Cardiac muscle cell (in vitro differentiated cells and primary cell): Measurements from ENCODE around the gene SYCE1L. TPM values are rescaled to one million over a fixed set of nuclear protein-coding genes. Genes with fewer than 3 reads are reported as not detected.
A peak's percentile ranks its signal among the peaks of the same experiment; 100 is the strongest.

Experiments used
- DNase-seq, 2 donors: peaks; one replicate each; pipeline versions ENCODE4 v3.0.0 to v3.0.0-alpha.2; 2010 to 2017; ENCODE audit warnings: low read depth in 1 of 2, low spot score in 1 of 2
- H3K27ac ChIP-seq: fragments of 200-600 bp; sonication (generic); 2 replicates; pipeline ENCODE4 v1.5.1; 2016
- H3K27me3 ChIP-seq: fragments of 200-600 bp; sonication (generic); 2 replicates; pipeline ENCODE4 v1.6.0; 2016; ENCODE audit warnings: control low read depth
- H3K36me3 ChIP-seq: fragments of 200-600 bp; sonication (generic); 2 replicates; pipeline ENCODE4 v1.5.1; 2016; ENCODE audit warnings: control low read depth
- H3K4me1 ChIP-seq: fragments of 200-600 bp; sonication (generic); 2 replicates; pipeline ENCODE4 v1.8.1; 2017; ENCODE audit warnings: low read depth, mild to moderate bottlenecking, mixed run types
- H3K4me3 ChIP-seq: fragments of 200-600 bp; sonication (generic); 2 replicates; pipeline ENCODE4 v1.5.1; 2016; ENCODE audit warnings: mild to moderate bottlenecking
- H3K9me3 ChIP-seq: fragments of 200-600 bp; sonication (generic); 2 replicates; pipeline ENCODE4 v1.5.1; 2017; ENCODE audit warnings: low read depth, mild to moderate bottlenecking, control low read depth
- CTCF ChIP-seq: IDR thresholded peaks from 2 replicates; pipeline ENCODE4 v1.5.1; 2012; ENCODE audit warnings: low read depth, mild to moderate bottlenecking, low read length
- polyA plus RNA-seq: library from polyadenylated mRNA; unstranded; fragments of >200 nt; fragmentation: Nextera tagmentation; extraction: Ambion mirVana; gene quantifications from 2 replicates; pipeline ENCODE4 v1.2.1, GENCODE V29; 2016
- total RNA-seq: library from RNA; depleted of rRNA; stranded (reverse); fragments of >200 nt; gene quantifications from 2 replicates; pipeline ENCODE4 v1.2.3, GENCODE V29; 2016

The SYCE1L gene
- total and polyA plus RNA-seq, 2 experiments from 2014 or later = 3.2 to 6.6 TPM

DNA sequence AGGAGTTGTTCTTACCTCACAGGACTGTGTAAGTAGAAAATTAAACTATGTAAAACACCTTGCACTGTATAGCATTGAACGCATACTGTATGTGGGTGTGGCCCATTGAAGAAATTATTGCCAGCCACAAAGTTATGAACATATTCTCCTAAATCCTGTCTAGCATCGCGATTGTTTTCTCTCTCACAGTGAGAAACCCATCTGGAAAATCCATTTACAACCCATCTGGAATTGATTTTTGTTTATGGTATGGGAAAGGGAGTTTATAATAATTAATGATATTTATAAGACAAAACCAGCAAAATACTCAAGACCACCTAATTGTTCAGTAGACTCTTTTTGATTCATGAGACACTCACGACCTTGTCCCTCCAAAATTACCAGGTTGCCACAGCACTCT lies 30.3 kb upstream of the SYCE1L start:
- no peak for TF ChIP-seq CTCF
- Histone ChIP-seq H3K36me3 (no peaks in the 10 kb centered on the region), H3K4me1 (no peaks in the 10 kb centered on the region), H3K9me3 (no peaks in the 10 kb centered on the region), H3K27me3 (no peaks in the 10 kb centered on the region), H3K4me3 (no peak overlapping the region), H3K27ac (no peak overlapping the region)
- DNase-seq = no peak

DNA sequence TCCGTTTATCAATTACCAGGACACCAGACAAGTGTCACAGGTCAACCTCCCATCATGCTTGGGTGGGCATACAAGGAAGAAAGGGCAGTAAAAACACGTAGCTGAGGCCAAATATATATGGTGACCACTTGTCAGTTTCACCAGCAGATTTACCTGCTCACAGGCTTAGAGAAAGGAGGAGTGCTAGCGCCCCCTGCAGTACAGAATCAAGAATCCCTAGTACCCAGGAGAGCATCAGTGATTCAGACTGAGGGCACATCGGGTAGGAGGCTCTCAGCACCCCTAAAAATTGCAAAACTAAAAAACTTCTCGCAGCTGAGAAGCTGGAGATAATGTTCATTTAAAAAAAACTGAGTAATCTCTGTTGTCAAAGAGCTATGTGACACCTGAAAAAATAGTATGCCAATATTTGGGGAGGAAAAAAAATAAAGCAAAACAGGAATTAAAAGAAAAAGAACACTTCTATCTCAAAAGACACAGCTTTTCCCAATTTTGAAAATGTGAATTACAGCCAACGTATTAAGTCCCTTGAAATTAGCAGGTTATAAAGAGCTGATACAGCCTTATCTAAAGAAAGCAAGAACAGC lies 29.5 kb upstream of the SYCE1L start:
- DNase-seq = peak; percentile 55 to 76
- H3K9me3 ChIP-seq = no peaks in the 10 kb centered on the region
- no peaks in the 10 kb centered on the region for H3K36me3 ChIP-seq
- TF ChIP-seq CTCF = peak; percentile 74
- H3K27ac ChIP-seq = no peak overlapping the region
- no peaks in the 10 kb centered on the region for H3K27me3 ChIP-seq
- H3K4me3 ChIP-seq = no peak overlapping the region
- H3K4me1 ChIP-seq = no peaks in the 10 kb centered on the region

DNA sequence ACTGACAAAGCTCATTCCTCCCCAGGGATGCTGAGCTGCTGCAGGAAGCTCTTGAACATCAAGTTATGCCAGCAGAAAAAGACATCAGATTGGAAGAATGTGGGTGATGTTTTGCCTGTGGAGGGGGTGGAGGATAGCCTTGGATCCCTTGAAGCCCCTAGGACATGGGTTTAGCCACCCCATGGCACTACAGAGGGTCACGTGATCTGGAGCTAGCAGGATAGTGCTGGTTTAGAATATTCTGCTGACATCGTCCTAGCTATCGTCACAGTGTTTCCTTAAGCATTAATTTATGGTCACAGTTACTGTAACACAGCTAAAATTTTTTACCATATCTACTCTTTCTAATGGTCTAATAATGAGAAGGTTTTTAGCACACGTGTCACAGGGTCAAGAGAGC lies 28.4 kb upstream of the SYCE1L start:
- Histone ChIP-seq H3K4me1 (no peaks in the 10 kb centered on the region), H3K36me3 (no peaks in the 10 kb centered on the region), H3K4me3 (no peak overlapping the region), H3K27me3 (no peaks in the 10 kb centered on the region), H3K9me3 (no peaks in the 10 kb centered on the region), H3K27ac (no peak overlapping the region)
- TF ChIP-seq CTCF = no peak
- no peak for DNase-seq

DNA sequence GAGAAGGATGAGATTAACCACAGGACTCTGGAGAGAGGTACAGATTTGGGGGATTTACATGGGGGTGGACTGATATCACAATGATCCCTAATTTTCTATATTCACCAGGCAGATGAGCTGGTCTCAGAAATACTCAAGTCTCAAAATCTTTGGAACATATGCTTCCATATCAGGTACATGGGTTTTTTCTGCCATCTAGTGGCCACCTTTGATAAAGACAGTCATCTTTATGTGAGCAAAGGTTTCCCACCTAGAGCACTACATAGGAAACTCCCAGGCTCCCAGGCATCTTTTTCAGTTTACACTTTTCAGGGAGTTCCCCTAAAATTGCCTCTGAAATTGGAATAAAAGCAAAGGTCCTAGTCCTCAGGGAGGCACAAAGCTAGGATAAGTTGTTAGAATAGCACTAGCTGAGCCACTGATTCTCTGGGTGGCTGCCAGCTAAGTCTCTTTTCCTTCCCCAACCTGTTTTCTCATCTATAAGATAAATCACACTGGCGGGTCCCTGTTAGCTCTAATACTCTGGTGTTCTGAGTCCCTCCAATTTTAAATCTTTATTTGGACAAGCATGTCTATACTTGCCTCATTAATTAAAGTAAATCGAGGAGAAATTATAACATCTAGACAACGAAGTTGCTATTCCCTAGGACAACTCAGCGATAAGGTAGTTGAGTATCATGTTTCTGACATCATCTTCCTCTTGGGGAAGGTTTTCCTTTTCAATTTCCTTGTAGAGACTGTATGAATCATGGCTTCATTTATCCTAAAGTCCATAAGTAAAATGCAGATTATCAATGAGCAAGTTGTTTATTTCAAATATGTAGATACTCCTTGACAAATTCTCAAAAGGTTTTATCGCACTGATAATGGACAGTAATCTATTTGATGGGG lies 27.2 kb upstream of the SYCE1L start:
- no peak overlapping the region for H3K27ac ChIP-seq
- no peaks in the 10 kb centered on the region for H3K36me3 ChIP-seq
- no peaks in the 10 kb centered on the region for H3K9me3 ChIP-seq
- peaks cover 5% of the 10 kb centered on the region for H3K27me3 ChIP-seq
- peak; percentile 65 for TF ChIP-seq CTCF
- DNase-seq = peak; percentile 76
- H3K4me3 ChIP-seq = no peak overlapping the region
- no peaks in the 10 kb centered on the region for H3K4me1 ChIP-seq

GRCh38 chr16:77172951-77173350 lies 26.3 kb upstream of the SYCE1L start:
- no peak for TF ChIP-seq CTCF
- no peak for DNase-seq

More at GRCh38 chr16:77172951-77173350, 26.3 kb upstream of the SYCE1L start:
- Histone ChIP-seq H3K4me1 (no peaks in the 10 kb centered on the region), H3K9me3 (no peaks in the 10 kb centered on the region), H3K27me3 (peaks cover 5% of the 10 kb centered on the region), H3K4me3 (no peak overlapping the region), H3K27ac (no peak overlapping the region), H3K36me3 (no peaks in the 10 kb centered on the region)
